Activated gamma-delta T cell treated with Interleukin-2 at 50 U/mL for 16 hours (primary cell): ENCODE results near the gene PCDH17.

Experiments used
- DNase-seq: peaks from one replicate; pipeline ENCODE4 v3.0.0-alpha.2; 2020

The PCDH17 gene

GRCh38 chr13:57739089-57739488 lies 107.5 kb downstream of the PCDH17 start:
- no peak for DNase-seq

- no peak for DNase-seq
Observed at GRCh38 chr13:57739543-57740190, 108.1 kb downstream of the PCDH17 start.

- DNase-seq = no peak
Observed at GRCh38 chr13:57740719-57741118, 109.2 kb downstream of the PCDH17 start.

GRCh38 chr13:57748096-57748495 lies 116.6 kb downstream of the PCDH17 start:
- DNase-seq = no peak

- no peak for DNase-seq
Observed at GRCh38 chr13:57760951-57761350, 129.4 kb downstream of the PCDH17 start.

GRCh38 chr13:57763689-57764088 lies 132.1 kb downstream of the PCDH17 start:
- DNase-seq = no peak
